DND-41 (cell line): ENCODE data around the gene NDUFAB1.

Experiments
- CTCF ChIP-seq: IDR thresholded peaks from 2 replicates; pipeline ENCODE4 v1.5.1; 2012; ENCODE audit warnings: borderline replicate concordance, low read length, moderate library complexity, mild to moderate bottlenecking; ENCODE audit not compliant: poor library complexity, severe bottlenecking; ENCODE audit errors: extremely low read depth
- EZH2 ChIP-seq: IDR thresholded peaks from 3 replicates; pipeline ENCODE4 v1.6.1; 2012; ENCODE audit warnings: borderline replicate concordance, low read depth, mild to moderate bottlenecking, moderate library complexity, low read length, inconsistent platforms; ENCODE audit not compliant: severe bottlenecking

GRCh38 chr16:23544436-23544835 lies 51.7 kb downstream of the NDUFAB1 start:
- TF ChIP-seq CTCF (no peak), EZH2 (no peak)
